ENCODE data around the gene RXFP3.
"Not testable (repeated sequence)": the region's sequence is repeated elsewhere in the genome, so short reads cannot be mapped to it uniquely, and the experiment has no call there.

RXFP3 gene

DNA sequence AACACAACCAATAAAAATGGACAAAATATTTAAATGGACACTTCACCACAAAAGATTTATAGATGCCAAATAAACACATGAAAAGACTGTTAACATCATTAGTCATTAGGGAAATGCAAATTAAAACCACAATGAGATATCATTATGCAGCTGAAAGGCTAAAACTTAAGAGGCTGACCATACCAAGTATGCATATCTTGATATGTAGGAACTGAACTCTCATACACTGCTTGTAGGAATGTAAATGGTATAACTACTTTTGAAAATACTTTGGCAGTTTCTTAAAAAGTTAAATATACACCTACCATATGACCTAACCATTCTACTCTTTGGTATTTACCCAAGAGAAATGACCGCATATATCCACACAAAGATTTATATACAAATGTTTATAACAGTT is 30.8 kb upstream of the RXFP3 start:
- H3K4me3 ChIP-seq (ENCODE audit: low read length): no peak overlapping the region
- H3F3A ChIP-seq (ENCODE audit: insufficient read depth, low read length): no peaks in the 10 kb centered on the region
- TF ChIP-seq EZH2 (optimal IDR thresholded peaks at IDR 0.05; ENCODE audit: low read depth, low read length): no peak
- TF ChIP-seq EZH2phosphoT487 (IDR thresholded peaks at IDR 0.05; ENCODE audit: low read length): no peak
- TF ChIP-seq, protein P1, sequence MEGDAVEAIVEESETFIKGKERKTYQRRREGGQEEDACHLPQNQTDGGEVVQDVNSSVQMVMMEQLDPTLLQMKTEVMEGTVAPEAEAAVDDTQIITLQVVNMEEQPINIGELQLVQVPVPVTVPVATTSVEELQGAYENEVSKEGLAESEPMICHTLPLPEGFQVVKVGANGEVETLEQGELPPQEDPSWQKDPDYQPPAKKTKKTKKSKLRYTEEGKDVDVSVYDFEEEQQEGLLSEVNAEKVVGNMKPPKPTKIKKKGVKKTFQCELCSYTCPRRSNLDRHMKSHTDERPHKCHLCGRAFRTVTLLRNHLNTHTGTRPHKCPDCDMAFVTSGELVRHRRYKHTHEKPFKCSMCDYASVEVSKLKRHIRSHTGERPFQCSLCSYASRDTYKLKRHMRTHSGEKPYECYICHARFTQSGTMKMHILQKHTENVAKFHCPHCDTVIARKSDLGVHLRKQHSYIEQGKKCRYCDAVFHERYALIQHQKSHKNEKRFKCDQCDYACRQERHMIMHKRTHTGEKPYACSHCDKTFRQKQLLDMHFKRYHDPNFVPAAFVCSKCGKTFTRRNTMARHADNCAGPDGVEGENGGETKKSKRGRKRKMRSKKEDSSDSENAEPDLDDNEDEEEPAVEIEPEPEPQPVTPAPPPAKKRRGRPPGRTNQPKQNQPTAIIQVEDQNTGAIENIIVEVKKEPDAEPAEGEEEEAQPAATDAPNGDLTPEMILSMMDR (IDR thresholded peaks at IDR 0.05; ENCODE audit: low read length): no peak
- H3K36me3 ChIP-seq (replicated peaks; ENCODE audit: insufficient read depth, low read length): no peaks in the 10 kb centered on the region
- no peak overlapping the region for H3K9ac ChIP-seq (ENCODE audit: low read length)
- DNase-seq: no peak
- H4K20me1 ChIP-seq (ENCODE audit: insufficient read depth, low read length): no peaks in the 10 kb centered on the region
- H3K79me2 ChIP-seq (ENCODE audit: low read length): no peaks in the 10 kb centered on the region
- H3K4me1 ChIP-seq (ENCODE audit: low read length): no peaks in the 10 kb centered on the region
- H3K4me2 ChIP-seq (ENCODE audit: low read depth, low read length): no peak overlapping the region
- no peak overlapping the region for H3K27ac ChIP-seq (ENCODE audit: low read length)
- H3K27me3 ChIP-seq (replicated peaks; ENCODE audit: insufficient read depth, low read length): no peaks in the 10 kb centered on the region
- no peak overlapping the region for H2AFZ ChIP-seq (ENCODE audit: low read length)
- no peaks in the 10 kb centered on the region for H3K9me2 ChIP-seq (replicated peaks; ENCODE audit: insufficient read depth, low read length)
- H3K9me3 ChIP-seq (replicated peaks; ENCODE audit: insufficient read depth, low read length): no peaks in the 10 kb centered on the region

GRCh38 chr5:33906248-33906647 is 29.9 kb upstream of the RXFP3 start:
- H3K4me1 ChIP-seq (ENCODE audit: low read length); H3K4me2 ChIP-seq (ENCODE audit: low read depth, low read length); H3F3A ChIP-seq (ENCODE audit: insufficient read depth, low read length); H3K36me3 ChIP-seq (replicated peaks; ENCODE audit: insufficient read depth, low read length); H3K9ac ChIP-seq (ENCODE audit: low read length); H3K9me3 ChIP-seq (replicated peaks; ENCODE audit: insufficient read depth, low read length); H3K27ac ChIP-seq (ENCODE audit: low read length); H4K20me1 ChIP-seq (ENCODE audit: insufficient read depth, low read length); DNase-seq; H3K4me3 ChIP-seq (ENCODE audit: low read length); H3K79me2 ChIP-seq (ENCODE audit: low read length); H2AFZ ChIP-seq (ENCODE audit: low read length); H3K27me3 ChIP-seq (replicated peaks; ENCODE audit: insufficient read depth, low read length); H3K9me2 ChIP-seq (replicated peaks; ENCODE audit: insufficient read depth, low read length): not testable (repeated sequence)

GRCh38 chr5:33914844-33915243 is 21.3 kb upstream of the RXFP3 start:
- H3K4me3 ChIP-seq (ENCODE audit: low read length); H3K9me3 ChIP-seq (replicated peaks; ENCODE audit: insufficient read depth, low read length); H3K9me2 ChIP-seq (replicated peaks; ENCODE audit: insufficient read depth, low read length); H3K4me2 ChIP-seq (ENCODE audit: low read depth, low read length); H3K36me3 ChIP-seq (replicated peaks; ENCODE audit: insufficient read depth, low read length); H4K20me1 ChIP-seq (ENCODE audit: insufficient read depth, low read length); H3K9ac ChIP-seq (ENCODE audit: low read length); H3K79me2 ChIP-seq (ENCODE audit: low read length); DNase-seq; H2AFZ ChIP-seq (ENCODE audit: low read length); H3F3A ChIP-seq (ENCODE audit: insufficient read depth, low read length); H3K27me3 ChIP-seq (replicated peaks; ENCODE audit: insufficient read depth, low read length); H3K27ac ChIP-seq (ENCODE audit: low read length); H3K4me1 ChIP-seq (ENCODE audit: low read length): not testable (repeated sequence)

GRCh38 chr5:33921002-33921401 is 15.2 kb upstream of the RXFP3 start:
- DNase-seq: no peak
- Histone ChIP-seq H3K36me3 (replicated peaks; ENCODE audit: insufficient read depth, low read length) (no peaks in the 10 kb centered on the region), H3K79me2 (ENCODE audit: low read length) (no peaks in the 10 kb centered on the region), H3K4me2 (ENCODE audit: low read depth, low read length) (no peak overlapping the region), H3K27ac (ENCODE audit: low read length) (no peak overlapping the region), H4K20me1 (ENCODE audit: insufficient read depth, low read length) (no peaks in the 10 kb centered on the region), H3K9me3 (replicated peaks; ENCODE audit: insufficient read depth, low read length) (no peaks in the 10 kb centered on the region), H3F3A (ENCODE audit: insufficient read depth, low read length) (no peaks in the 10 kb centered on the region), H3K4me3 (ENCODE audit: low read length) (no peak overlapping the region), H3K27me3 (replicated peaks; ENCODE audit: insufficient read depth, low read length) (no peaks in the 10 kb centered on the region), H3K9me2 (replicated peaks; ENCODE audit: insufficient read depth, low read length) (no peaks in the 10 kb centered on the region), H3K9ac (ENCODE audit: low read length) (no peak overlapping the region), H3K4me1 (ENCODE audit: low read length) (no peaks in the 10 kb centered on the region), H2AFZ (ENCODE audit: low read length) (no peak overlapping the region)
- TF ChIP-seq, protein P1 (IDR thresholded peaks at IDR 0.05; ENCODE audit: low read length): no peak
- TF ChIP-seq EZH2phosphoT487 (IDR thresholded peaks at IDR 0.05; ENCODE audit: low read length): no peak
